Breast epithelium (tissue), 3 donors: ENCODE data around the gene ROR1.

Source experiments
- POLR2A ChIP-seq: fragments of 450-650 bp; IDR thresholded peaks from one replicate; pipeline ENCODE4 v1.6.1; 2016; ENCODE audit warnings: antibody characterized with exemption, mild to moderate bottlenecking, moderate library complexity
- POLR2AphosphoS5 ChIP-seq, 3 donors: sonication (generic); formaldehyde crosslinking; IDR thresholded peaks; one replicate each; pipeline ENCODE4 v1.6.1; 2017; ENCODE audit warnings: antibody characterized with exemption in 3 of 3
- TF ChIP-seq, protein P1 (sequence below), 3 donors: fragments of 450-650 bp; IDR thresholded peaks; one replicate each; pipeline ENCODE4 v1.5.1; 2016 to 2017; ENCODE audit warnings: antibody characterized with exemption in 3 of 3, mild to moderate bottlenecking in 3 of 3, moderate library complexity in 3 of 3

DNA sequence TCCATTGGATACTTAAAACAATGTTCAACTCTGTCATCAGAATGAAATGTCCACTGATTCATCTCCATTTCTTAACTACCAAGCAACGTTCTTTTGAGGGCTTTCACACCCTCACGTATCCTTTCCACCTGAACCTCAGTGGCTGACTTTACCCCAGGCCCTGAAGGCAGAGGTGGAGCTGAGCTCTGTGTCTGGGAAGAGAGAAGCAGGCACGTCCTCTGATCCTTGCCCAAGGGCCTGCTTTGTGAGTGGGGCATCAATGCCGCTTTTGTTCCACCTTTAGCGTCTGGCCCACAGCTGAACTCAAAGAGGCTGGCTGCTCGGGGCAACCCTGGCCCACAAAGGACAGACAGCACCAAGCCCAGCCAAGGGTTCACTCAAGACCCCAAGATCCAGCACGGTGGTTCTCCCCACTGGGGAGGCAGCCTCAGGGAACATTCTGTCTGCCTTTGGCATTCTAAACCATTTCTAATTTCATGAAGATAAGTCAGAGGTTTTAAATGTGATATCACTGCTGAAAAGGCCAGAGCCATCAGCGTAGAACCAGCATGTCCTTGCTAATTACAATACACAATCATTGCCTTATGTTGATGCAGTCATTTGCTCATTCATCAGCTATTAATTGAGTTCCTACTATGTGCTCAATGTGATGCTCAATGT lies 303.6 kb downstream of the ROR1 start:
- TF ChIP-seq, protein P1, sequence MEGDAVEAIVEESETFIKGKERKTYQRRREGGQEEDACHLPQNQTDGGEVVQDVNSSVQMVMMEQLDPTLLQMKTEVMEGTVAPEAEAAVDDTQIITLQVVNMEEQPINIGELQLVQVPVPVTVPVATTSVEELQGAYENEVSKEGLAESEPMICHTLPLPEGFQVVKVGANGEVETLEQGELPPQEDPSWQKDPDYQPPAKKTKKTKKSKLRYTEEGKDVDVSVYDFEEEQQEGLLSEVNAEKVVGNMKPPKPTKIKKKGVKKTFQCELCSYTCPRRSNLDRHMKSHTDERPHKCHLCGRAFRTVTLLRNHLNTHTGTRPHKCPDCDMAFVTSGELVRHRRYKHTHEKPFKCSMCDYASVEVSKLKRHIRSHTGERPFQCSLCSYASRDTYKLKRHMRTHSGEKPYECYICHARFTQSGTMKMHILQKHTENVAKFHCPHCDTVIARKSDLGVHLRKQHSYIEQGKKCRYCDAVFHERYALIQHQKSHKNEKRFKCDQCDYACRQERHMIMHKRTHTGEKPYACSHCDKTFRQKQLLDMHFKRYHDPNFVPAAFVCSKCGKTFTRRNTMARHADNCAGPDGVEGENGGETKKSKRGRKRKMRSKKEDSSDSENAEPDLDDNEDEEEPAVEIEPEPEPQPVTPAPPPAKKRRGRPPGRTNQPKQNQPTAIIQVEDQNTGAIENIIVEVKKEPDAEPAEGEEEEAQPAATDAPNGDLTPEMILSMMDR (IDR thresholded peaks at IDR 0.05), result no peak
- no peak for TF ChIP-seq POLR2A
- TF ChIP-seq POLR2AphosphoS5 (IDR thresholded peaks at IDR 0.05), result no peak
